WTC11 (cell line): ENCODE data around the gene LMBRD1.

ENCODE experiments used
- ATF1 ChIP-seq: sonication (generic); formaldehyde crosslinking; IDR thresholded peaks from 2 replicates; pipeline ENCODE4 v1.8.1; 2023; ENCODE audit warnings: mild to moderate bottlenecking, moderate library complexity, missing genetic modification reagents
- ETV6 ChIP-seq: sonication (generic); formaldehyde crosslinking; IDR thresholded peaks from 2 replicates; pipeline ENCODE4 v1.8.1; 2022; ENCODE audit warnings: mild to moderate bottlenecking, missing genetic modification reagents
- FOXP1 ChIP-seq: sonication (generic); formaldehyde crosslinking; IDR thresholded peaks from 2 replicates; pipeline ENCODE4 v1.8.0; 2022; ENCODE audit warnings: missing genetic modification reagents, mild to moderate bottlenecking, moderate library complexity, borderline replicate concordance
- HMGA2 ChIP-seq: fragments of 250-450 bp; sonication (Bioruptor Pico); IDR thresholded peaks from 2 replicates; pipeline ENCODE4 v1.4.0; 2021; ENCODE audit warnings: mild to moderate bottlenecking, moderate library complexity
- MAX ChIP-seq: sonication (generic); formaldehyde crosslinking; IDR thresholded peaks from 2 replicates; pipeline ENCODE4 v1.8.0; 2022; ENCODE audit warnings: mild to moderate bottlenecking, missing genetic modification reagents
- NFE2L1 ChIP-seq: sonication (generic); formaldehyde crosslinking; IDR thresholded peaks from 2 replicates; pipeline ENCODE4 v1.8.1; 2023; ENCODE audit warnings: missing genetic modification reagents
- SP1 ChIP-seq: sonication (generic); formaldehyde crosslinking; conservative IDR thresholded peaks from 2 replicates; pipeline ENCODE4 v1.8.1; 2022; ENCODE audit warnings: missing genetic modification reagents
- USF1 ChIP-seq: sonication (generic); formaldehyde crosslinking; IDR thresholded peaks from 2 replicates; pipeline ENCODE4 v1.8.0; 2022; ENCODE audit warnings: mild to moderate bottlenecking, missing genetic modification reagents
- TF ChIP-seq, protein P1 (sequence below): fragments of 200-600 bp; IDR thresholded peaks from 2 replicates; pipeline ENCODE4 v1.8.0; 2022; ENCODE audit warnings: antibody characterized with exemption
- TF ChIP-seq, protein P2 (sequence below): sonication (generic); formaldehyde crosslinking; IDR thresholded peaks from 2 replicates; pipeline ENCODE4 v1.8.0; 2023; ENCODE audit warnings: missing genetic modification reagents

DNA sequence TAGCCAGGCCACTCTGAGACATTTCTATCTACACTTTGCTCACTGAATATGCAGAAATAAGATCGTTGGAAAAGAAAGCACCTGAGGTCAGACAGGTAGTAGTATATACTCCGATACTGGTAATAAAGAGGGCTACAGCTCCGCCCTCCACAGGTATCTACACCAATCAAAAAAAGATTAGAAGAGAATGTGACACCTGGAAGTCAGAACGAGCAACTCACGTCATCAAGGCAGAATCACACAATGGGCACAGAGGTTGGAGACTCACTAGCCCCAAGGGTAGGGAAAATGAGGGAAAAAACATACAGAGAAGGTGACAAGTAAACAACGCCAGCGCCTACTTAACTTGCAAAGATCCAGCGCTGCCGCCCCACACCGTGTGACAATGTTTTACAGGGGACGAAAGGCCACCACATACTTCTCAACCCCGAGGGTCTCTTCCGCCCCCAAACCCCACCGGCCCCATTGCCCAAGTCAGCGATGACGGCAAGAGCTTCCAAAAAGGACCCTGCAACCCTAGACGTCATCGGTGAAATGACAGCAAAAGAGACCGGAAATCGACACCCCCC is 653 bp downstream of the LMBRD1 start:
- TF ChIP-seq, protein P1, sequence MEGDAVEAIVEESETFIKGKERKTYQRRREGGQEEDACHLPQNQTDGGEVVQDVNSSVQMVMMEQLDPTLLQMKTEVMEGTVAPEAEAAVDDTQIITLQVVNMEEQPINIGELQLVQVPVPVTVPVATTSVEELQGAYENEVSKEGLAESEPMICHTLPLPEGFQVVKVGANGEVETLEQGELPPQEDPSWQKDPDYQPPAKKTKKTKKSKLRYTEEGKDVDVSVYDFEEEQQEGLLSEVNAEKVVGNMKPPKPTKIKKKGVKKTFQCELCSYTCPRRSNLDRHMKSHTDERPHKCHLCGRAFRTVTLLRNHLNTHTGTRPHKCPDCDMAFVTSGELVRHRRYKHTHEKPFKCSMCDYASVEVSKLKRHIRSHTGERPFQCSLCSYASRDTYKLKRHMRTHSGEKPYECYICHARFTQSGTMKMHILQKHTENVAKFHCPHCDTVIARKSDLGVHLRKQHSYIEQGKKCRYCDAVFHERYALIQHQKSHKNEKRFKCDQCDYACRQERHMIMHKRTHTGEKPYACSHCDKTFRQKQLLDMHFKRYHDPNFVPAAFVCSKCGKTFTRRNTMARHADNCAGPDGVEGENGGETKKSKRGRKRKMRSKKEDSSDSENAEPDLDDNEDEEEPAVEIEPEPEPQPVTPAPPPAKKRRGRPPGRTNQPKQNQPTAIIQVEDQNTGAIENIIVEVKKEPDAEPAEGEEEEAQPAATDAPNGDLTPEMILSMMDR, result no peak
- TF ChIP-seq MAX (no peak), ETV6 (CRISPR knock-in tag) (no peak), USF1 (CRISPR knock-in tag) (no peak), SP1 (CRISPR knock-in tag) (no peak), FOXP1 (CRISPR knock-in tag) (no peak), NFE2L1 (CRISPR knock-in tag) (no peak), HMGA2 (CRISPR knock-in tag) (no peak), ATF1 (CRISPR knock-in tag) (no peak)
- TF ChIP-seq, protein P2, sequence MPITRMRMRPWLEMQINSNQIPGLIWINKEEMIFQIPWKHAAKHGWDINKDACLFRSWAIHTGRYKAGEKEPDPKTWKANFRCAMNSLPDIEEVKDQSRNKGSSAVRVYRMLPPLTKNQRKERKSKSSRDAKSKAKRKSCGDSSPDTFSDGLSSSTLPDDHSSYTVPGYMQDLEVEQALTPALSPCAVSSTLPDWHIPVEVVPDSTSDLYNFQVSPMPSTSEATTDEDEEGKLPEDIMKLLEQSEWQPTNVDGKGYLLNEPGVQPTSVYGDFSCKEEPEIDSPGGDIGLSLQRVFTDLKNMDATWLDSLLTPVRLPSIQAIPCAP, result no peak
